ENCODE data around the gene MAD1L1. TPM values are rescaled to one million over a fixed set of nuclear protein-coding genes. Genes with fewer than 3 reads are reported as not detected.

Gene MAD1L1
- total RNA-seq, 1 donor from 2014 or later, result 16.2 TPM

DNA sequence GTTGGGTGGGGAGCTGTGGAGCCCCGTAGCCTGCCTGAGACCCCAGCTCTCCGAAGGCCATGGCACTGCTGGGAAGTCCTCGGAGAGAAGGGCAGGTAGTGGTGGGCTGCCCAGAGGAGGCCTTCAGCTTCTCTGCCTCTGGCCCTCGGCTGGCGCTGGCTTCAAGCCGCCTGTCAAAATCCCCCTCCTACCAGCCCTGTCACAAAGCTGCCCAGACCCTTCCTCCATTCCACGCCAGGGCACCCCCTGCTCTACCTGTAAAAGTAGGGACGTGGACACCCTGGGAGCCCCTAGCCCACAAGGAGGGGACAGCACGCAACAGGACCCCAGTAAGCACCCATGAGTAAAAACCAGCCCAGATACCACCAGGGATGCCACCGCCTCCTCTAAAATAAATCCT, 31.6 kb downstream of the MAD1L1 start:
- Histone ChIP-seq H3K27ac (replicated peaks) (no peak overlapping the region), H3K4me3 (no peak overlapping the region), H3K27me3 (ENCODE audit: low read depth) (no peaks in the 10 kb centered on the region), H3K36me3 (peaks cover 18% of the 10 kb centered on the region), H3K9me3 (replicated peaks) (no peaks in the 10 kb centered on the region), H3K4me1 (peaks cover 30% of the 10 kb centered on the region)
- DNase-seq, result no peak
- no peak for TF ChIP-seq CTCF (IDR thresholded peaks at IDR 0.05; ENCODE audit: borderline replicate concordance)
- intact Hi-C loops (cut with micrococcal nuclease), result no loop called here

- Histone ChIP-seq H3K4me1 (peaks cover 36% of the 10 kb centered on the region), H3K36me3 (peaks cover 18% of the 10 kb centered on the region), H3K27me3 (ENCODE audit: low read depth) (no peaks in the 10 kb centered on the region), H3K27ac (replicated peaks) (no peak overlapping the region), H3K9me3 (replicated peaks) (no peaks in the 10 kb centered on the region), H3K4me3 (no peak overlapping the region)
- no peak for TF ChIP-seq CTCF (IDR thresholded peaks at IDR 0.05; ENCODE audit: borderline replicate concordance)
- no peak for DNase-seq
- intact Hi-C loops (cut with micrococcal nuclease), result no loop called here
Observed at GRCh38 chr7:2200584-2200980, 32.2 kb downstream of the MAD1L1 start.

- Histone ChIP-seq H3K4me3 (no peak overlapping the region), H3K4me1 (peaks cover 41% of the 10 kb centered on the region), H3K36me3 (peaks cover 18% of the 10 kb centered on the region), H3K9me3 (replicated peaks) (no peaks in the 10 kb centered on the region), H3K27me3 (ENCODE audit: low read depth) (no peaks in the 10 kb centered on the region), H3K27ac (replicated peaks) (no peak overlapping the region)
- no peak for DNase-seq
- intact Hi-C loops (cut with micrococcal nuclease), result no loop called here
- no peak for TF ChIP-seq CTCF (IDR thresholded peaks at IDR 0.05; ENCODE audit: borderline replicate concordance)
Observed at GRCh38 chr7:2199956-2200583, 32.7 kb downstream of the MAD1L1 start.

- Histone ChIP-seq H3K4me1 (peaks cover 46% of the 10 kb centered on the region), H3K27me3 (ENCODE audit: low read depth) (no peaks in the 10 kb centered on the region), H3K27ac (replicated peaks) (no peak overlapping the region), H3K4me3 (no peak overlapping the region), H3K9me3 (replicated peaks) (no peaks in the 10 kb centered on the region), H3K36me3 (peaks cover 18% of the 10 kb centered on the region)
- no peak for TF ChIP-seq CTCF (IDR thresholded peaks at IDR 0.05; ENCODE audit: borderline replicate concordance)
- DNase-seq, result no peak
- intact Hi-C loops (cut with micrococcal nuclease), result no loop called here
Observed at GRCh38 chr7:2199528-2199927, 33.2 kb downstream of the MAD1L1 start.

GRCh38 chr7:2198760-2199159, 34.0 kb downstream of the MAD1L1 start:
- intact Hi-C loops (cut with micrococcal nuclease), result no loop called here
- Histone ChIP-seq H3K4me1 (peaks cover 41% of the 10 kb centered on the region), H3K4me3 (no peak overlapping the region), H3K27ac (replicated peaks) (no peak overlapping the region), H3K27me3 (ENCODE audit: low read depth) (no peaks in the 10 kb centered on the region), H3K9me3 (replicated peaks) (no peaks in the 10 kb centered on the region), H3K36me3 (peaks cover 18% of the 10 kb centered on the region)
- no peak for DNase-seq
- no peak for TF ChIP-seq CTCF (IDR thresholded peaks at IDR 0.05; ENCODE audit: borderline replicate concordance)

Measured in left ventricle myocardium inferior (tissue), 1 donor.